Measurements from ENCODE around the gene PFDN4. TPM values are rescaled to one million over a fixed set of nuclear protein-coding genes. Genes with fewer than 3 reads are reported as not detected.

The PFDN4 gene
- total RNA-seq, 1 donor from 2014 or later, result 68.9 TPM

DNA sequence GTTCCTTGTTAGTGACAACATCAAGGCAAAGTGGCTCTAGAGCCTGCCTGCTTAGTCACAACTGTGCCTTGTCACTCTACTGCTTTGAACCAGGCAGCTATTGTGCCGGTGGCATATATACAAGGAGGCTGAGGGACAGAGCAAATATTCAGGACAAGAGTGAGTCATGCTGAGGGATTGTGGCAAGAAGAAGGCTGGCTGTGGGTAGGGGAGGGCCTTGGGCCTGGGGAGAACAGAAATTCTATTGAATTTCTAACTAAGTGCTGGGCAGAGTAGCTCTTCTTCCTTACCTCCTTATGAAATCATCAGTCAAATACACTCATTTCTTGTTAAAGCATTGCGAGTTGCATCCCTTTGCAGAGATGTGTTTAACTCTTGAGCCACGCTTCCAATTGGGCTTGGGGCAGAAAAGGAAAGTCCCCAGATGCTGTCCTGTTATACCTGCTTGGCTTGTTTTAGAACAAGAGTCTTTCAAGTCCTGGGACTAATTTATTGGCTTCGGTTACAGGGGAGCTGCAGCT lies 59.7 kb downstream of the PFDN4 start:
- DNase-seq (ENCODE audit: low spot score in 2 of 2), result no peak
- TF ChIP-seq, protein P1, sequence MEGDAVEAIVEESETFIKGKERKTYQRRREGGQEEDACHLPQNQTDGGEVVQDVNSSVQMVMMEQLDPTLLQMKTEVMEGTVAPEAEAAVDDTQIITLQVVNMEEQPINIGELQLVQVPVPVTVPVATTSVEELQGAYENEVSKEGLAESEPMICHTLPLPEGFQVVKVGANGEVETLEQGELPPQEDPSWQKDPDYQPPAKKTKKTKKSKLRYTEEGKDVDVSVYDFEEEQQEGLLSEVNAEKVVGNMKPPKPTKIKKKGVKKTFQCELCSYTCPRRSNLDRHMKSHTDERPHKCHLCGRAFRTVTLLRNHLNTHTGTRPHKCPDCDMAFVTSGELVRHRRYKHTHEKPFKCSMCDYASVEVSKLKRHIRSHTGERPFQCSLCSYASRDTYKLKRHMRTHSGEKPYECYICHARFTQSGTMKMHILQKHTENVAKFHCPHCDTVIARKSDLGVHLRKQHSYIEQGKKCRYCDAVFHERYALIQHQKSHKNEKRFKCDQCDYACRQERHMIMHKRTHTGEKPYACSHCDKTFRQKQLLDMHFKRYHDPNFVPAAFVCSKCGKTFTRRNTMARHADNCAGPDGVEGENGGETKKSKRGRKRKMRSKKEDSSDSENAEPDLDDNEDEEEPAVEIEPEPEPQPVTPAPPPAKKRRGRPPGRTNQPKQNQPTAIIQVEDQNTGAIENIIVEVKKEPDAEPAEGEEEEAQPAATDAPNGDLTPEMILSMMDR (IDR thresholded peaks at IDR 0.05), result no peak

GRCh38 chr20:54268941-54269340 lies 61.1 kb downstream of the PFDN4 start:
- intact Hi-C loops (cut with DNase I), result no loop called here
- no peak for DNase-seq (ENCODE audit: low spot score in 2 of 2)
- Histone ChIP-seq H3K4me1 (peaks cover 0 to 6% of the 10 kb centered on the region in 2 donors), H3K4me3 (no peak overlapping the region), H3K27me3 (no peaks in the 10 kb centered on the region), H3K9me3 (no peaks in the 10 kb centered on the region), H3K27ac (no peak overlapping the region), H3K36me3 (no peaks in the 10 kb centered on the region)
- TF ChIP-seq, protein P1 (IDR thresholded peaks at IDR 0.05), result no peak

More for the DNA sequence above, 59.7 kb downstream of the PFDN4 start:
- Histone ChIP-seq H3K4me1 (peaks cover 0 to 6% of the 10 kb centered on the region in 2 donors), H3K4me3 (no peak overlapping the region), H3K27ac (peak overlapping the region in 1 of 2 donors; percentile 16), H3K36me3 (no peaks in the 10 kb centered on the region), H3K9me3 (no peaks in the 10 kb centered on the region), H3K27me3 (no peaks in the 10 kb centered on the region)
- intact Hi-C loops (cut with DNase I), result no loop called here

Other genes starting within 250 kb of the PFDN4 start
- gene BCAS1, start 137.5 kb upstream of the PFDN4 start, total RNA-seq, result not detected
- not detected for gene CYP24A1, start 34.1 kb upstream of the PFDN4 start, total RNA-seq

Measured in ascending aorta (tissue), 2 donors.